ENCODE results near the gene SUPV3L1.

The SUPV3L1 gene

GRCh38 chr10:69201045-69201444 lies 21.0 kb downstream of the SUPV3L1 start:
- Histone ChIP-seq H3K9me3 (ENCODE audit: control insufficient read depth in 2 of 2, low read length in 2 of 2) (no peaks in the 10 kb centered on the region), H3K4me3 (ENCODE audit: low read length in 2 of 2) (no peak overlapping the region), H3K9ac (ENCODE audit: low read length in 2 of 2) (no peak overlapping the region), H3K27me3 (ENCODE audit: control insufficient read depth in 1 of 2, insufficient read depth in 2 of 2, low read length in 2 of 2) (no peaks in the 10 kb centered on the region), H3K36me3 (ENCODE audit: control insufficient read depth in 2 of 2, insufficient read depth in 2 of 2, low read length in 2 of 2) (peaks cover 32 to 42% of the 10 kb centered on the region in 2 donors), H3K27ac (ENCODE audit: low read length) (no peak overlapping the region), H3K4me1 (ENCODE audit: control insufficient read depth, insufficient read depth, low read length) (no peaks in the 10 kb centered on the region)

- H3K4me3 ChIP-seq (ENCODE audit: low read length in 2 of 2) = no peak overlapping the region
- no peaks in the 10 kb centered on the region for H3K9me3 ChIP-seq (ENCODE audit: control insufficient read depth in 2 of 2, low read length in 2 of 2)
- no peak overlapping the region for H3K27ac ChIP-seq (ENCODE audit: low read length)
- no peaks in the 10 kb centered on the region for H3K27me3 ChIP-seq (ENCODE audit: control insufficient read depth in 1 of 2, insufficient read depth in 2 of 2, low read length in 2 of 2)
- no peak overlapping the region for H3K9ac ChIP-seq (ENCODE audit: low read length in 2 of 2)
- H3K4me1 ChIP-seq (ENCODE audit: control insufficient read depth, insufficient read depth, low read length) = no peaks in the 10 kb centered on the region
- H3K36me3 ChIP-seq (ENCODE audit: control insufficient read depth in 2 of 2, insufficient read depth in 2 of 2, low read length in 2 of 2) = peaks cover 39 to 42% of the 10 kb centered on the region in 2 donors
These were observed 22.3 kb downstream of the SUPV3L1 start for GRCh38 chr10:69202332-69202731.

- Histone ChIP-seq H3K9me3 (ENCODE audit: control insufficient read depth in 2 of 2, low read length in 2 of 2) (no peaks in the 10 kb centered on the region), H3K27me3 (ENCODE audit: control insufficient read depth in 1 of 2, insufficient read depth in 2 of 2, low read length in 2 of 2) (no peaks in the 10 kb centered on the region), H3K27ac (ENCODE audit: low read length) (no peak overlapping the region), H3K4me1 (ENCODE audit: control insufficient read depth, insufficient read depth, low read length) (no peaks in the 10 kb centered on the region), H3K36me3 (ENCODE audit: control insufficient read depth in 2 of 2, insufficient read depth in 2 of 2, low read length in 2 of 2) (peaks cover 34 to 40% of the 10 kb centered on the region in 2 donors), H3K4me3 (ENCODE audit: low read length in 2 of 2) (no peak overlapping the region), H3K9ac (ENCODE audit: low read length in 2 of 2) (no peak overlapping the region)
These were observed 28.7 kb downstream of the SUPV3L1 start for GRCh38 chr10:69208761-69209160.

GRCh38 chr10:69209787-69210484 lies 29.9 kb downstream of the SUPV3L1 start:
- Histone ChIP-seq H3K4me1 (ENCODE audit: control insufficient read depth, insufficient read depth, low read length) (no peaks in the 10 kb centered on the region), H3K9me3 (ENCODE audit: control insufficient read depth in 2 of 2, low read length in 2 of 2) (no peaks in the 10 kb centered on the region), H3K27ac (ENCODE audit: low read length) (no peak overlapping the region), H3K9ac (ENCODE audit: low read length in 2 of 2) (no peak overlapping the region), H3K27me3 (ENCODE audit: control insufficient read depth in 1 of 2, insufficient read depth in 2 of 2, low read length in 2 of 2) (no peaks in the 10 kb centered on the region), H3K4me3 (ENCODE audit: low read length in 2 of 2) (no peak overlapping the region), H3K36me3 (ENCODE audit: control insufficient read depth in 2 of 2, insufficient read depth in 2 of 2, low read length in 2 of 2) (peaks cover 30 to 31% of the 10 kb centered on the region in 2 donors)

GRCh38 chr10:69211104-69211503 lies 31.1 kb downstream of the SUPV3L1 start:
- H3K36me3 ChIP-seq (ENCODE audit: control insufficient read depth in 2 of 2, insufficient read depth in 2 of 2, low read length in 2 of 2) = peaks cover 23 to 25% of the 10 kb centered on the region in 2 donors
- no peaks in the 10 kb centered on the region for H3K9me3 ChIP-seq (ENCODE audit: control insufficient read depth in 2 of 2, low read length in 2 of 2)
- no peak overlapping the region for H3K27ac ChIP-seq (ENCODE audit: low read length)
- H3K4me1 ChIP-seq (ENCODE audit: control insufficient read depth, insufficient read depth, low read length) = no peaks in the 10 kb centered on the region
- H3K4me3 ChIP-seq (ENCODE audit: low read length in 2 of 2) = no peak overlapping the region
- H3K9ac ChIP-seq (ENCODE audit: low read length in 2 of 2) = no peak overlapping the region
- H3K27me3 ChIP-seq (ENCODE audit: control insufficient read depth in 1 of 2, insufficient read depth in 2 of 2, low read length in 2 of 2) = no peaks in the 10 kb centered on the region

GRCh38 chr10:69211524-69211923 lies 31.5 kb downstream of the SUPV3L1 start:
- H3K36me3 ChIP-seq (ENCODE audit: control insufficient read depth in 2 of 2, insufficient read depth in 2 of 2, low read length in 2 of 2) = peaks cover 20 to 21% of the 10 kb centered on the region in 2 donors
- H3K4me3 ChIP-seq (ENCODE audit: low read length in 2 of 2) = no peak overlapping the region
- no peaks in the 10 kb centered on the region for H3K27me3 ChIP-seq (ENCODE audit: control insufficient read depth in 1 of 2, insufficient read depth in 2 of 2, low read length in 2 of 2)
- H3K27ac ChIP-seq (ENCODE audit: low read length) = no peak overlapping the region
- H3K4me1 ChIP-seq (ENCODE audit: control insufficient read depth, insufficient read depth, low read length) = no peaks in the 10 kb centered on the region
- H3K9ac ChIP-seq (ENCODE audit: low read length in 2 of 2) = no peak overlapping the region
- H3K9me3 ChIP-seq (ENCODE audit: control insufficient read depth in 2 of 2, low read length in 2 of 2) = no peaks in the 10 kb centered on the region

GRCh38 chr10:69213591-69214311 lies 33.7 kb downstream of the SUPV3L1 start:
- Histone ChIP-seq H3K4me1 (ENCODE audit: control insufficient read depth, insufficient read depth, low read length) (no peaks in the 10 kb centered on the region), H3K27ac (ENCODE audit: low read length) (no peak overlapping the region)

GRCh38 chr10:69214666-69215131 lies 34.7 kb downstream of the SUPV3L1 start:
- H3K27ac ChIP-seq (ENCODE audit: low read length) = no peak overlapping the region
- peaks cover 0 to 2% of the 10 kb centered on the region in 2 donors for H3K27me3 ChIP-seq (ENCODE audit: control insufficient read depth in 1 of 2, insufficient read depth in 2 of 2, low read length in 2 of 2)
- H3K9ac ChIP-seq (ENCODE audit: low read length in 2 of 2) = no peak overlapping the region

More at GRCh38 chr10:69213591-69214311, 33.7 kb downstream of the SUPV3L1 start:
- Histone ChIP-seq H3K9ac (ENCODE audit: low read length in 2 of 2) (no peak overlapping the region), H3K36me3 (ENCODE audit: control insufficient read depth in 2 of 2, insufficient read depth in 2 of 2, low read length in 2 of 2) (peaks cover 4% of the 10 kb centered on the region in 2 donors), H3K4me3 (ENCODE audit: low read length in 2 of 2) (no peak overlapping the region), H3K9me3 (ENCODE audit: control insufficient read depth in 2 of 2, low read length in 2 of 2) (no peaks in the 10 kb centered on the region), H3K27me3 (ENCODE audit: control insufficient read depth in 1 of 2, insufficient read depth in 2 of 2, low read length in 2 of 2) (peaks cover 0 to 2% of the 10 kb centered on the region in 2 donors)

GRCh38 chr10:69215405-69216171 lies 35.6 kb downstream of the SUPV3L1 start:
- Histone ChIP-seq H3K4me3 (ENCODE audit: low read length in 2 of 2) (no peak overlapping the region), H3K36me3 (ENCODE audit: control insufficient read depth in 2 of 2, insufficient read depth in 2 of 2, low read length in 2 of 2) (no peaks in the 10 kb centered on the region), H3K27ac (ENCODE audit: low read length) (no peak overlapping the region), H3K9me3 (ENCODE audit: control insufficient read depth in 2 of 2, low read length in 2 of 2) (no peaks in the 10 kb centered on the region), H3K27me3 (ENCODE audit: control insufficient read depth in 1 of 2, insufficient read depth in 2 of 2, low read length in 2 of 2) (peaks cover 0 to 2% of the 10 kb centered on the region in 2 donors), H3K9ac (ENCODE audit: low read length in 2 of 2) (no peak overlapping the region), H3K4me1 (ENCODE audit: control insufficient read depth, insufficient read depth, low read length) (no peaks in the 10 kb centered on the region)

More at GRCh38 chr10:69214666-69215131, 34.7 kb downstream of the SUPV3L1 start:
- H3K4me3 ChIP-seq (ENCODE audit: low read length in 2 of 2) = no peak overlapping the region
- no peaks in the 10 kb centered on the region for H3K4me1 ChIP-seq (ENCODE audit: control insufficient read depth, insufficient read depth, low read length)
- H3K9me3 ChIP-seq (ENCODE audit: control insufficient read depth in 2 of 2, low read length in 2 of 2) = no peaks in the 10 kb centered on the region
- no peaks in the 10 kb centered on the region for H3K36me3 ChIP-seq (ENCODE audit: control insufficient read depth in 2 of 2, insufficient read depth in 2 of 2, low read length in 2 of 2)

- H3K9me3 ChIP-seq (ENCODE audit: control insufficient read depth in 2 of 2, low read length in 2 of 2) = no peaks in the 10 kb centered on the region
- peaks cover 0 to 2% of the 10 kb centered on the region in 2 donors for H3K27me3 ChIP-seq (ENCODE audit: control insufficient read depth in 1 of 2, insufficient read depth in 2 of 2, low read length in 2 of 2)
- H3K4me1 ChIP-seq (ENCODE audit: control insufficient read depth, insufficient read depth, low read length) = no peaks in the 10 kb centered on the region
- no peak overlapping the region for H3K9ac ChIP-seq (ENCODE audit: low read length in 2 of 2)
- no peak overlapping the region for H3K4me3 ChIP-seq (ENCODE audit: low read length in 2 of 2)
- H3K27ac ChIP-seq (ENCODE audit: low read length) = no peak overlapping the region
- no peaks in the 10 kb centered on the region for H3K36me3 ChIP-seq (ENCODE audit: control insufficient read depth in 2 of 2, insufficient read depth in 2 of 2, low read length in 2 of 2)
These were observed 36.6 kb downstream of the SUPV3L1 start for GRCh38 chr10:69216577-69217118.

All from stomach smooth muscle (tissue), 2 donors.